ENCODE measurements around the gene TFAP2E. TPM values are rescaled to one million over a fixed set of nuclear protein-coding genes. Genes with fewer than 3 reads are reported as not detected.

TFAP2E gene
- polyA plus RNA-seq (7.0 and 7.6 TPM in 2 replicates), polyA minus RNA-seq (0.97 and 1.9 TPM in 2 replicates)

DNA sequence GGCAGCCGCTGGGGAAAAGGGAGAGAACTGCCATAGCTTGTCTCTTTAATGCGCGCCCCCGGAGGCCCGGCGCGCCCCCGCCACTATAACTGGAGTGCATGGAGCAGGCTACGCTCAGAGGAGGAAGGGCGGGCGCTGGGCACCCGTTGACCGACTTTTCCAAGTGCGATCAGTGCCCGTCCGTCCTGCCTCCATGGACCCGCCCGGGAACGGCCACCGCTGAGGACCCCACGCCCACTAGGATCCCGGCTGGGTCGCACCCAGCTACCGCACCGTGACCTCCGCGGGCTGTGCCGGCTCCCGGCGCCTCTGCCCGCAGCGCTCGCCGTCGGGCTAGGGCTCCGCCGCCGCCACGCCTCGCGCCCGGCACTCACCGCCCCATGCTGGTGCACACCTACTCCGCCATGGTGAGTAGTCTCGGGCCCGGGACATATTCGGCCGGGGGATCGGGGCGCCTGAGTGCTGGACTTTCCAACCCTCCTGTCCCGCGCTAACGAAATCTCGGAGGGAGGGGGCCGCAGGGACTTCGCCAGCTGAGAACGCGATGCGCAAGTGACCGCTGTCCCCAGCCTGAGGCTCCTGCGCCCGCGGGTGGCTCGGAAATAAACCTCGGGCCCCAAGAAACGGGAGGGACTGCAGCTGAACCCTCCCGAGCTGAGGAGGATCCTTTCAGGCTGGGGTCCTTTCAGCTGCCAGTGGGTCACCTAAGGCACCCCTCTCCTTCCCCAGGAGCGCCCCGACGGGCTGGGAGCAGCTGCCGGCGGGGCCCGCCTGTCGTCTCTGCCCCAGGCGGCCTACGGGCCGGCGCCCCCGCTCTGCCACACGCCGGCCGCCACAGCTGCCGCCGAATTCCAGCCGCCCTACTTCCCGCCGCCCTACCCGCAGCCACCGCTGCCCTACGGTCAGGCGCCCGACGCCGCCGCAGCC is at the start of gene TFAP2E:
TFAP2E (plus strand) TSS at position 117 of the 927 bp plus-strand sequence; CDS start at position 381, 264 bp downstream.
- no peaks in the 10 kb centered on the region for H3K79me2 ChIP-seq (replicated peaks; ENCODE audit: insufficient read depth, low read length)
- H3K9ac ChIP-seq (ENCODE audit: low read length), result peak within 1 kb of the TSS; percentile 11
- no peaks in the 10 kb centered on the region for H4K20me1 ChIP-seq (ENCODE audit: insufficient read depth)
- no peaks in the 10 kb centered on the region for H3K36me3 ChIP-seq (ENCODE audit: insufficient read depth, low read length)
- H3K27me3 ChIP-seq (ENCODE audit: insufficient read depth, low read depth, low read length), result peaks cover 86% of the 10 kb centered on the region
- no peak within 1 kb of the TSS for H2AFZ ChIP-seq (ENCODE audit: low read depth, low read length)
- H3K27ac ChIP-seq (ENCODE audit: low read length), result no peak within 1 kb of the TSS
- H3K9me3 ChIP-seq (ENCODE audit: low read length), result no peaks in the 10 kb centered on the region
- TF ChIP-seq POLR2AphosphoS5 (IDR thresholded peaks at IDR 0.05) (peak; percentile 49), EP300 (conservative IDR thresholded peaks at IDR 0.05; ENCODE audit: poor library complexity, severe bottlenecking) (no peak), EZH2 (IDR thresholded peaks at IDR 0.05; ENCODE audit: borderline replicate concordance, insufficient read depth, low read length, poor library complexity, severe bottlenecking) (peak; percentile 86)
- H3F3A ChIP-seq (ENCODE audit: insufficient read depth, low read length, poor library complexity, severe bottlenecking), result no peaks in the 10 kb centered on the region
- H3K4me3 ChIP-seq (ENCODE audit: low read length), result peak within 1 kb of the TSS; percentile 66
- no peaks in the 10 kb centered on the region for H3K9me2 ChIP-seq (ENCODE audit: insufficient read depth, low read length)
- H3K4me2 ChIP-seq (ENCODE audit: low read length), result no peak within 1 kb of the TSS

- no peak overlapping the region for H3K27ac ChIP-seq (ENCODE audit: low read length)
- H3K9me3 ChIP-seq (ENCODE audit: low read length), result no peaks in the 10 kb centered on the region
- no peak overlapping the region for H3K4me2 ChIP-seq (ENCODE audit: low read length)
- H2AFZ ChIP-seq (ENCODE audit: low read depth, low read length), result no peak overlapping the region
- no peaks in the 10 kb centered on the region for H4K20me1 ChIP-seq (ENCODE audit: insufficient read depth)
- no peaks in the 10 kb centered on the region for H3K79me2 ChIP-seq (replicated peaks; ENCODE audit: insufficient read depth, low read length)
- no peaks in the 10 kb centered on the region for H3K9me2 ChIP-seq (ENCODE audit: insufficient read depth, low read length)
- TF ChIP-seq, protein P1, sequence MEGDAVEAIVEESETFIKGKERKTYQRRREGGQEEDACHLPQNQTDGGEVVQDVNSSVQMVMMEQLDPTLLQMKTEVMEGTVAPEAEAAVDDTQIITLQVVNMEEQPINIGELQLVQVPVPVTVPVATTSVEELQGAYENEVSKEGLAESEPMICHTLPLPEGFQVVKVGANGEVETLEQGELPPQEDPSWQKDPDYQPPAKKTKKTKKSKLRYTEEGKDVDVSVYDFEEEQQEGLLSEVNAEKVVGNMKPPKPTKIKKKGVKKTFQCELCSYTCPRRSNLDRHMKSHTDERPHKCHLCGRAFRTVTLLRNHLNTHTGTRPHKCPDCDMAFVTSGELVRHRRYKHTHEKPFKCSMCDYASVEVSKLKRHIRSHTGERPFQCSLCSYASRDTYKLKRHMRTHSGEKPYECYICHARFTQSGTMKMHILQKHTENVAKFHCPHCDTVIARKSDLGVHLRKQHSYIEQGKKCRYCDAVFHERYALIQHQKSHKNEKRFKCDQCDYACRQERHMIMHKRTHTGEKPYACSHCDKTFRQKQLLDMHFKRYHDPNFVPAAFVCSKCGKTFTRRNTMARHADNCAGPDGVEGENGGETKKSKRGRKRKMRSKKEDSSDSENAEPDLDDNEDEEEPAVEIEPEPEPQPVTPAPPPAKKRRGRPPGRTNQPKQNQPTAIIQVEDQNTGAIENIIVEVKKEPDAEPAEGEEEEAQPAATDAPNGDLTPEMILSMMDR (IDR thresholded peaks at IDR 0.05; ENCODE audit: poor library complexity, severe bottlenecking), result no peak
- TF ChIP-seq SMC3 (conservative IDR thresholded peaks at IDR 0.05; ENCODE audit: poor library complexity) (no peak), EZH2 (IDR thresholded peaks at IDR 0.05; ENCODE audit: borderline replicate concordance, insufficient read depth, low read length, poor library complexity, severe bottlenecking) (no peak), POLR2AphosphoS5 (IDR thresholded peaks at IDR 0.05) (no peak), EP300 (conservative IDR thresholded peaks at IDR 0.05; ENCODE audit: poor library complexity, severe bottlenecking) (no peak), MXI1 (conservative IDR thresholded peaks at IDR 0.05; ENCODE audit: poor library complexity, severe bottlenecking) (no peak), REST (IDR thresholded peaks at IDR 0.05; ENCODE audit: borderline replicate concordance) (no peak)
- H3K27me3 ChIP-seq (ENCODE audit: insufficient read depth, low read depth, low read length), result no peaks in the 10 kb centered on the region
- no peak overlapping the region for H3K9ac ChIP-seq (ENCODE audit: low read length)
- no peak overlapping the region for H3K4me3 ChIP-seq (ENCODE audit: low read length)
- H3F3A ChIP-seq (ENCODE audit: insufficient read depth, low read length, poor library complexity, severe bottlenecking), result no peaks in the 10 kb centered on the region
- no peaks in the 10 kb centered on the region for H3K36me3 ChIP-seq (ENCODE audit: insufficient read depth, low read length)
Measured at GRCh38 chr1:35524106-35524505, 49.0 kb upstream of the TFAP2E start.
